Measurements from ENCODE around the gene OR52E8.

DNA sequence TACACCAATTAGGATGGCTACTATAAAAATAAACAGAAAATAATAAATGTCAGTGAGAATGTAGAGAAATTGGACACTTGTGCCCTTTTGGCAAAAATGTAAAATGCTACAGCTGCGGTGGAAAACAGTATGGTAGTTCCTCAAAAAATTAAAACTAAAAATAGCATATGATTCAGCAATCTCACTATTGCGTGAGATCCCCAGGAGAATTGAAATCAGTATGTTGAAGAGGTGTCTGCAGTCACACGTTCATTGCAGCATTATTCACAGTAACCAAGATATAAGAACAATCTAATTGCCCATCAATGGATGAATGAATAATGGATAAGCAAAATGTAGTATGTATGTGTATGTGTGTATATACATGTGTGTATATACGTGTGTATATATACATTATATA lies 42.0 kb downstream of the OR52E8 start:
- TF ChIP-seq TCF7L2 (IDR thresholded peaks at IDR 0.05; ENCODE audit: borderline replicate concordance, low read depth, low read length): no peak
- no peak for TF ChIP-seq KLF9 (tag by site-specific recombination; IDR thresholded peaks at IDR 0.05; ENCODE audit: low read depth)
- TF ChIP-seq, protein P1, sequence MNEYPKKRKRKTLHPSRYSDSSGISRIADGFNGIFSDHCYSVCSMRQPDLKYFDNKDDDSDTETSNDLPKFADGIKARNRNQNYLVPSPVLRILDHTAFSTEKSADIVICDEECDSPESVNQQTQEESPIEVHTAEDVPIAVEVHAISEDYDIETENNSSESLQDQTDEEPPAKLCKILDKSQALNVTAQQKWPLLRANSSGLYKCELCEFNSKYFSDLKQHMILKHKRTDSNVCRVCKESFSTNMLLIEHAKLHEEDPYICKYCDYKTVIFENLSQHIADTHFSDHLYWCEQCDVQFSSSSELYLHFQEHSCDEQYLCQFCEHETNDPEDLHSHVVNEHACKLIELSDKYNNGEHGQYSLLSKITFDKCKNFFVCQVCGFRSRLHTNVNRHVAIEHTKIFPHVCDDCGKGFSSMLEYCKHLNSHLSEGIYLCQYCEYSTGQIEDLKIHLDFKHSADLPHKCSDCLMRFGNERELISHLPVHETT (tag by site-specific recombination; IDR thresholded peaks at IDR 0.05): no peak
- TF ChIP-seq YY1 (tag by site-specific recombination; IDR thresholded peaks at IDR 0.05): no peak
- TF ChIP-seq, protein P2, sequence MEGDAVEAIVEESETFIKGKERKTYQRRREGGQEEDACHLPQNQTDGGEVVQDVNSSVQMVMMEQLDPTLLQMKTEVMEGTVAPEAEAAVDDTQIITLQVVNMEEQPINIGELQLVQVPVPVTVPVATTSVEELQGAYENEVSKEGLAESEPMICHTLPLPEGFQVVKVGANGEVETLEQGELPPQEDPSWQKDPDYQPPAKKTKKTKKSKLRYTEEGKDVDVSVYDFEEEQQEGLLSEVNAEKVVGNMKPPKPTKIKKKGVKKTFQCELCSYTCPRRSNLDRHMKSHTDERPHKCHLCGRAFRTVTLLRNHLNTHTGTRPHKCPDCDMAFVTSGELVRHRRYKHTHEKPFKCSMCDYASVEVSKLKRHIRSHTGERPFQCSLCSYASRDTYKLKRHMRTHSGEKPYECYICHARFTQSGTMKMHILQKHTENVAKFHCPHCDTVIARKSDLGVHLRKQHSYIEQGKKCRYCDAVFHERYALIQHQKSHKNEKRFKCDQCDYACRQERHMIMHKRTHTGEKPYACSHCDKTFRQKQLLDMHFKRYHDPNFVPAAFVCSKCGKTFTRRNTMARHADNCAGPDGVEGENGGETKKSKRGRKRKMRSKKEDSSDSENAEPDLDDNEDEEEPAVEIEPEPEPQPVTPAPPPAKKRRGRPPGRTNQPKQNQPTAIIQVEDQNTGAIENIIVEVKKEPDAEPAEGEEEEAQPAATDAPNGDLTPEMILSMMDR (tag by site-specific recombination; IDR thresholded peaks at IDR 0.05): no peak
- TF ChIP-seq KLF1 (tag by site-specific recombination; IDR thresholded peaks at IDR 0.05): no peak
- no peak for TF ChIP-seq ZNF626 (tag by site-specific recombination; IDR thresholded peaks at IDR 0.05)

Data from HEK293 (cell line).